ENCODE data around the gene CENPA. TPM values are rescaled to one million over a fixed set of nuclear protein-coding genes. Genes with fewer than 3 reads are reported as not detected.
"Not testable (repeated sequence)": the region's sequence is repeated elsewhere in the genome, so short reads cannot be mapped to it uniquely, and the experiment has no call there.

CENPA gene
- total RNA-seq, 1 donor from 2014 or later: 4.7 TPM

DNA sequence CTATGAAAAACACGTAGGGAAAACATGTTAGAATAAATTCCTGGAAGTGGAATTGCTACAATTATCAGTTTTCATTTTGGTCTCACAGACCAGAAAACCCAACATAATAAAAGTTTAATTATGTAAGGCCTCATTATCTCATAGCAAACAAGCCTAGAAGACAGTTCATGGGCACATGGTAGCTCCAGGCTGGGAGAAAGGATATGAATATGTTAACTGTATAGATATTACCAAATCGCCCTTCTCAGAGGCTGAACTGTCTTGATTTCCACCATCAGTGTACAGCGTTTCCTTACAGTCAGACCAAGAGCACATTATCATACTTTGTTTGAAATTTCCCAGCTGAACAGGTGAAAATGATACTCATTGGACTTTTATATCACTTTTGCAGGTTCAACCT is 38.9 kb upstream of the CENPA start:
- Mint-ChIP-seq H3K4me1 (ENCODE audit: low read depth, unreplicated experiment) (peaks cover 21% of the 10 kb centered on the region), H3K27me3 (ENCODE audit: unreplicated experiment) (peaks cover 5% of the 10 kb centered on the region), H3K9me3 (ENCODE audit: unreplicated experiment) (peaks cover 10% of the 10 kb centered on the region), H3K4me3 (ENCODE audit: unreplicated experiment) (no peak overlapping the region), H3K36me3 (ENCODE audit: unreplicated experiment) (no peaks in the 10 kb centered on the region), H3K27ac (ENCODE audit: unreplicated experiment) (no peak overlapping the region)
- no peak for TF ChIP-seq CTCF (IDR thresholded peaks at IDR 0.05; ENCODE audit: partially characterized antibody, unreplicated experiment)
- DNase-seq: no peak

DNA sequence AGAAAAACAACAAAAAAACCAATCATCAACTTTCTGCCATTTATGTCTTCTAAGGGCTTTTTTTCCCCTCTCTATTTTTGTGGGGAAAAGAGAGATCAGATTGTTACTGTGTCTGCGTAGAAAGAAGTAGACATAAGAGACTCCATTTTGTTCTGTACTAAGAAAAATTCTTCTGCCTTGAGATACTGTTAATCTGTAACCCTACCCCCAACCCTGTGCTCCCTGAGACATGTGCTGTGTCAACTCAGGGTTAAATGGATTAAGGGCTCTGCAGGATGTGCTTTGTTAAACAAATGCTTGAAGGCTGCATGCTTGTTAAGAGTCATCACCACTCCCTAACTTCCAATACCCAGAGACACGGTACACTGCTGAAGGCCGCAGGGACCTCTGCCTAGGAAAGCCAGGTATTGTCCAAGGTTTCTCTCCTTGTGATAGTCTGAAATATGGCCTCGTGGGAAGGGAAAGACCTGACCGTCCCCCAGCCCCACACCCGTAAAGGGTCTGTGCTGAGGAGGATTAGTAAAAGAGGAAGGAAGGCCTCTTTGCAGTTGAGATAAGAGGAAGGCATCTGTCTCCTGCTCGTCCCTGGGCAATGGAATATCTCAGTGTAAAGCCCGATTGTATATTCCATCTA is 36.0 kb upstream of the CENPA start:
- peak overlapping the region; percentile 97 for H3K27ac Mint-ChIP-seq (ENCODE audit: unreplicated experiment)

GRCh38 chr2:26750467-26750866 is 35.4 kb upstream of the CENPA start:
- H3K27ac Mint-ChIP-seq (ENCODE audit: unreplicated experiment): peak overlapping the region; percentile 97
- DNase-seq; H3K9me3 Mint-ChIP-seq (ENCODE audit: unreplicated experiment); H3K36me3 Mint-ChIP-seq (ENCODE audit: unreplicated experiment); H3K27me3 Mint-ChIP-seq (ENCODE audit: unreplicated experiment): not testable (repeated sequence)
- H3K4me1 Mint-ChIP-seq (ENCODE audit: low read depth, unreplicated experiment): peaks cover 19% of the 10 kb centered on the region
- peak overlapping the region; percentile 58 for H3K4me3 Mint-ChIP-seq (ENCODE audit: unreplicated experiment)

More for the DNA sequence above, 36.0 kb upstream of the CENPA start:
- H3K36me3 Mint-ChIP-seq (ENCODE audit: unreplicated experiment); H3K27me3 Mint-ChIP-seq (ENCODE audit: unreplicated experiment); DNase-seq: not testable (repeated sequence)
- peaks cover 12% of the 10 kb centered on the region for H3K9me3 Mint-ChIP-seq (ENCODE audit: unreplicated experiment)
- H3K4me1 Mint-ChIP-seq (ENCODE audit: low read depth, unreplicated experiment): peaks cover 19% of the 10 kb centered on the region
- H3K4me3 Mint-ChIP-seq (ENCODE audit: unreplicated experiment): peak overlapping the region; percentile 63

GRCh38 chr2:26752656-26753055 is 33.2 kb upstream of the CENPA start:
- peaks cover 5% of the 10 kb centered on the region for H3K27me3 Mint-ChIP-seq (ENCODE audit: unreplicated experiment)

DNA sequence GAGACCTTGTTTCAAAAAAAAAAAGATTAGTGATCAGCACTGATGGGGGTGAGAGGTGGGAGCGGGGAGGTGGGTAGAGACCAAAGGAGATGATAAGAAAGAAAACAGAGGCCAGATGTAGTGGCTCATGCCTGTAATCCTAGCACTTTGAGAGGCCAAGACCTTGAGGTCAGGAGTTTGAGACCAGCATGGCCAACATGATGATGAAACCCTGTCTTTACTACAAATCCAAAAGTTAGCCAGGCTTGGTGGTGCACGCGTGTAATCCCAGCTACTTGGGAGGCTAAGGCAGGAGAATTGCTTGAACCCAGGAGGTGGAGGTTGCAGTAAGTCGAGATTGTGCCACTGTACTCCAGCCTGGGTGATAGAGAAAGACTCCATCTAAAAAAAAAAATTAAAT is 31.3 kb upstream of the CENPA start:
- peaks cover 8% of the 10 kb centered on the region for H3K27me3 Mint-ChIP-seq (ENCODE audit: unreplicated experiment)
- H3K9me3 Mint-ChIP-seq (ENCODE audit: unreplicated experiment): peaks cover 8% of the 10 kb centered on the region
- H3K4me1 Mint-ChIP-seq (ENCODE audit: low read depth, unreplicated experiment): peaks cover 18% of the 10 kb centered on the region
- no peak for DNase-seq
- no peak overlapping the region for H3K27ac Mint-ChIP-seq (ENCODE audit: unreplicated experiment)
- no peaks in the 10 kb centered on the region for H3K36me3 Mint-ChIP-seq (ENCODE audit: unreplicated experiment)
- H3K4me3 Mint-ChIP-seq (ENCODE audit: unreplicated experiment): no peak overlapping the region
- TF ChIP-seq CTCF (IDR thresholded peaks at IDR 0.05; ENCODE audit: partially characterized antibody, unreplicated experiment): no peak

More at GRCh38 chr2:26752656-26753055, 33.2 kb upstream of the CENPA start:
- DNase-seq: no peak
- no peak for TF ChIP-seq CTCF (IDR thresholded peaks at IDR 0.05; ENCODE audit: partially characterized antibody, unreplicated experiment)
- H3K36me3 Mint-ChIP-seq (ENCODE audit: unreplicated experiment): no peaks in the 10 kb centered on the region
- peaks cover 17% of the 10 kb centered on the region for H3K4me1 Mint-ChIP-seq (ENCODE audit: low read depth, unreplicated experiment)
- H3K4me3 Mint-ChIP-seq (ENCODE audit: unreplicated experiment): no peak overlapping the region
- H3K27ac Mint-ChIP-seq (ENCODE audit: unreplicated experiment): no peak overlapping the region
- H3K9me3 Mint-ChIP-seq (ENCODE audit: unreplicated experiment): peaks cover 8% of the 10 kb centered on the region

DNA sequence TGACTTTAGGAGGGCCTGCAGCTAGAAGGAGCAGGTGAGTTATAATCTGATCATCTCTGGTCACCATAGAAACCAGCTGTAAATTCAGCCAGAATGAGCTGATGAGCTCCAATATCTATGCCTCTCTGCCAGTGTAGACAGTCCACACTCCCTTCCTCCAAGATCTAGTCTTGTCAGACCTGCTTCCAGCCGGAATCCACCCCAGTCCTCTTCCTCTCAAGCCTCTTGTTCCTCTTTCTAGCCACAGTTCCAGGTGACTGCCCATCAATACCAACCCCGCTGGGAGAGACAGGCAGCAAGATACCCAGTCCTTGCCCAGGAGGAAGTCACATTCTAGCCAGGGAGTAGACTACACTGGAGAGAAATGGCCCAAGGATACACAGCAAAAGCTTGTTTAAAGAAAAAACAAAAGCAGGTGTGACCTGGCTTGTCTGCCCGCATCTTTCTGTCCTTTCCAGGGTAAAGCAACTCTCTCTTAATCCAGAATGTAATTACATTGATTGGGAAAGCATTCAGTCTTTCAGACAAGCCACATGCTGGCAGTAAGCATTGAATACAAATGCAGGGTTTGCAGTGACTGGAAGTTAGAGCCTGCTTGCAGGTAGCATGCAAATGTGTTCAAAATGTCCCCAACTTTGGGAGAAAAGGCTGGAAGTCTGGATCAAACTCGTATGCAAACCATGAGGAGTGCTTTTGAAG is 30.7 kb upstream of the CENPA start:
- H3K9me3 Mint-ChIP-seq (ENCODE audit: unreplicated experiment): peaks cover 6% of the 10 kb centered on the region
- no peak overlapping the region for H3K27ac Mint-ChIP-seq (ENCODE audit: unreplicated experiment)
- H3K4me3 Mint-ChIP-seq (ENCODE audit: unreplicated experiment): no peak overlapping the region
- TF ChIP-seq CTCF (IDR thresholded peaks at IDR 0.05; ENCODE audit: partially characterized antibody, unreplicated experiment): no peak
- H3K4me1 Mint-ChIP-seq (ENCODE audit: low read depth, unreplicated experiment): peaks cover 14% of the 10 kb centered on the region
- no peaks in the 10 kb centered on the region for H3K36me3 Mint-ChIP-seq (ENCODE audit: unreplicated experiment)
- no peak for DNase-seq
- peaks cover 8% of the 10 kb centered on the region for H3K27me3 Mint-ChIP-seq (ENCODE audit: unreplicated experiment)

All from glutamatergic neuron (in vitro differentiated cells).